GM11168 (cell line): Measurements from ENCODE around the gene INSL3.
"Not testable (repeated sequence)": the region's sequence is repeated elsewhere in the genome, so short reads cannot be mapped to it uniquely, and the experiment has no call there.

ENCODE experiments used
- in situ Hi-C: fragments of 300-500 bp; cut with MboI; formaldehyde crosslinking; loops from one replicate; pipeline ENCODE4 v1.12.0; 2022; ENCODE audit warnings: low sequenced_read_pairs; ENCODE audit not compliant: unreplicated experiment

INSL3 gene

GRCh38 chr19:17826508-17827056 lies 5.3 kb upstream of the INSL3 start:
- in situ Hi-C loops: no loop called here

GRCh38 chr19:17824339-17824738 lies 3.0 kb upstream of the INSL3 start:
- in situ Hi-C loops: no loop called here

GRCh38 chr19:17817668-17818363 lies 3.5 kb downstream of the INSL3 start:
- in situ Hi-C loops: no loop called here

- in situ Hi-C loops: no loop called here
Measured at GRCh38 chr19:17812099-17812498, 9.2 kb downstream of the INSL3 start.

GRCh38 chr19:17811681-17812080 lies 9.6 kb downstream of the INSL3 start:
- in situ Hi-C loops: no loop called here

GRCh38 chr19:17811103-17811502 lies 10.2 kb downstream of the INSL3 start:
- in situ Hi-C loops: no loop called here

GRCh38 chr19:17807731-17808316 lies 13.5 kb downstream of the INSL3 start:
- in situ Hi-C loops: no loop called here

GRCh38 chr19:17806945-17807344 lies 14.4 kb downstream of the INSL3 start:
- in situ Hi-C loops: no loop called here

GRCh38 chr19:17805427-17805826 lies 15.9 kb downstream of the INSL3 start:
- in situ Hi-C loops: no loop called here

- in situ Hi-C loops: no loop called here
Measured at GRCh38 chr19:17803264-17803896, 17.9 kb downstream of the INSL3 start.

GRCh38 chr19:17802137-17802858 lies 19.0 kb downstream of the INSL3 start:
- in situ Hi-C loops: no loop called here

GRCh38 chr19:17798599-17798998 lies 22.7 kb downstream of the INSL3 start:
- in situ Hi-C loops: not testable (repeated sequence)

GRCh38 chr19:17797424-17798201 lies 23.7 kb downstream of the INSL3 start:
- in situ Hi-C loops: no loop called here

- in situ Hi-C loops: no loop called here
Measured at GRCh38 chr19:17796838-17797423, 24.4 kb downstream of the INSL3 start.

GRCh38 chr19:17796013-17796837 lies 25.1 kb downstream of the INSL3 start:
- in situ Hi-C loops: no loop called here

GRCh38 chr19:17795495-17795856 lies 25.8 kb downstream of the INSL3 start:
- in situ Hi-C loops: no loop called here

- in situ Hi-C loops: no loop called here
Measured at GRCh38 chr19:17794731-17795494, 26.4 kb downstream of the INSL3 start, which contains the start of gene B3GNT3. TSS of gene B3GNT3 (plus strand) at chr19:17795138. CDS start at chr19:17807808, 12,670 bp downstream.

- in situ Hi-C loops: no loop called here
Measured at GRCh38 chr19:17794412-17794730, 26.9 kb downstream of the INSL3 start.
